22Rv1 (cell line): ENCODE measurements around the gene CCDC66.

Experiments
- CTCF ChIP-seq: fragments of 450-650 bp; IDR thresholded peaks from 2 replicates; pipeline ENCODE4 v1.5.1; 2017; ENCODE audit warnings: mild to moderate bottlenecking
- ZFX ChIP-seq: fragments of 450-650 bp; IDR thresholded peaks from 2 replicates; pipeline ENCODE4 v1.6.1; 2017; ENCODE audit warnings: antibody characterized with exemption, borderline replicate concordance

DNA sequence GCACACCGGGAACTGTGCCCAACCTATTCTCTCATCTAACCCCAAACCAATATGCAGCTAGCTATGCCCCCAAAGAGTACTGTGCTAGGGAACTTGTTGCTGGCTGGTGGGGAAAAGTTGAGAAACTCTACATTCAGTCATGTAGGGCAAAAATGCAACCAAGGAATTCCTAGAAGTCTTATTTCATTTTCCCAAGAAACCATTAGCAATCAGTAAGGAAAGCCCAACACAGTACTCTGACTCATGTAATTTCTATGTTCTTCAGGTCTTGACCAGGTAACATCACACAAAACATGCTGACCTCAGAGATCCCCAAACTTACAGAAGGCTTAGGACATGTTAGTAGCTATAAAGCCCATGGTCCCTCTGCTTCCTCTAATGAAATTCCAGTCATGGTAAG lies 74.0 kb downstream of the CCDC66 start:
- no peak for TF ChIP-seq CTCF
- no peak for TF ChIP-seq ZFX
